Measurements from ENCODE around the gene PCBP3. TPM values are rescaled to one million over a fixed set of nuclear protein-coding genes. Genes with fewer than 3 reads are reported as not detected.

PCBP3 gene
- total RNA-seq, 2 donors from 2014 or later, result 0.77 to 17.2 TPM

DNA sequence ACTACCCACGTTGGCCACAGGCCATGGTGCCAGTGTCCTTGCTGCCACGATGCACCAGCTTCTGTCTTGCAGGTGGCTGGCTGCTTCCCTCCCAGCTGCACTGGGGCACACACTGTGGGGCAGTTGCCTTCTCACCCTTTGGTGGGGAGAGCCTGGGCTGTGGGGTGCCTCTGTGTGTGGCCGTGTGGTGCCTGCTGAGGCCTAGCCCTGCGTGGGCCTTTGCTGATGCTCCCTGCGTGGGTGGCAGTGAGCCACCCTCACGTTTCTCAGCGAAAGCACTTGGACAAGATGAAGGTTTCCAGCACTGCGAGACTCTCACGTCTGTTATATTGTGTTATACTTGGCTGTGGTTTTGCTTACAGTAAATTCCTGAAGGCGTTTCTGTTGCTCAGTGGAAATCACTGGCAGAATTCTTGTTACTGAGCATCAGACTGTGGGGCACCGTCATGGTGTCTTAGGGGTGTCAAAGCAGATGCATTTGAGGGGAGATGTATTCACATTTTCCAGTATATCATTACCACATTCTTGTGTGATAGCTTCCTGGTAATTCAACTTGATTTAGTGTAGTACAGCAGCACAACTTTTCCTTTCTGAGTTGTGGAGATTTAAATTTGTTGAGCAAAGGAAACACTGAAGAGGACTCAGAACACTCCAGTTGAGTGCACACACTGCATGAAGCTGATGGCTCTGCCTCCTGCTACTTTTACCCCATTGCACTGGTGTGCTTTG, 124.7 kb downstream of the PCBP3 start:
- DNase-seq (ENCODE audit: low spot score), result no peak
- Histone ChIP-seq H3K9me3 (no peaks in the 10 kb centered on the region), H3K27ac (no peak overlapping the region), H3K27me3 (replicated peaks; ENCODE audit: insufficient read depth) (peaks cover 3% of the 10 kb centered on the region), H3K36me3 (no peaks in the 10 kb centered on the region), H3K4me3 (no peak overlapping the region), H3K4me1 (replicated peaks) (no peaks in the 10 kb centered on the region)
- intact Hi-C loops (cut with DNase I), result no loop called here
- TF ChIP-seq, protein P1, sequence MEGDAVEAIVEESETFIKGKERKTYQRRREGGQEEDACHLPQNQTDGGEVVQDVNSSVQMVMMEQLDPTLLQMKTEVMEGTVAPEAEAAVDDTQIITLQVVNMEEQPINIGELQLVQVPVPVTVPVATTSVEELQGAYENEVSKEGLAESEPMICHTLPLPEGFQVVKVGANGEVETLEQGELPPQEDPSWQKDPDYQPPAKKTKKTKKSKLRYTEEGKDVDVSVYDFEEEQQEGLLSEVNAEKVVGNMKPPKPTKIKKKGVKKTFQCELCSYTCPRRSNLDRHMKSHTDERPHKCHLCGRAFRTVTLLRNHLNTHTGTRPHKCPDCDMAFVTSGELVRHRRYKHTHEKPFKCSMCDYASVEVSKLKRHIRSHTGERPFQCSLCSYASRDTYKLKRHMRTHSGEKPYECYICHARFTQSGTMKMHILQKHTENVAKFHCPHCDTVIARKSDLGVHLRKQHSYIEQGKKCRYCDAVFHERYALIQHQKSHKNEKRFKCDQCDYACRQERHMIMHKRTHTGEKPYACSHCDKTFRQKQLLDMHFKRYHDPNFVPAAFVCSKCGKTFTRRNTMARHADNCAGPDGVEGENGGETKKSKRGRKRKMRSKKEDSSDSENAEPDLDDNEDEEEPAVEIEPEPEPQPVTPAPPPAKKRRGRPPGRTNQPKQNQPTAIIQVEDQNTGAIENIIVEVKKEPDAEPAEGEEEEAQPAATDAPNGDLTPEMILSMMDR (IDR thresholded peaks at IDR 0.05), result no peak
- TF ChIP-seq POLR2A (IDR thresholded peaks at IDR 0.05) (no peak), POLR2AphosphoS5 (IDR thresholded peaks at IDR 0.05) (no peak)
- 18% methylated on average over 10 of the region's 11 CpGs for WGBS

DNA sequence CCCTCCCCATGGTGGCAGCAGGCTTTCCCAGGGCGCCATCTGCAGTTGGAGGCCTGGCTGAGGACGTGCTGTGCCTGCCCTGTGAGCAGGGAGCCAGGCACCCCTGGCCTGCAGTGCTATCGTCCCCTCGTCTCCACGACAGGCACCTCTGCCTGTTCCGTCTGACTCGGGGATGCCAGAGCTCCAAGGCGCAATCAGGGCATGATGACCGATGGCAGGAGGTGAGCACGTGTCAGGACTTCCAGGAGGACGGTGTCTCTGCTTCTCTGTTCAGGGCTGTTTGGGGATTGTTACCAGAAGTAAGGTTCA, 125.2 kb downstream of the PCBP3 start:
- H3K9me3 ChIP-seq, result no peaks in the 10 kb centered on the region
- no peak for TF ChIP-seq POLR2AphosphoS5 (IDR thresholded peaks at IDR 0.05)
- TF ChIP-seq, protein P1 (IDR thresholded peaks at IDR 0.05), result no peak
- TF ChIP-seq POLR2A (IDR thresholded peaks at IDR 0.05), result no peak
- no peaks in the 10 kb centered on the region for H3K4me1 ChIP-seq (replicated peaks)
- 86% methylated on average over 11 of the region's 11 CpGs for WGBS
- intact Hi-C loops (cut with DNase I), result no loop called here
- DNase-seq (ENCODE audit: low spot score), result no peak
- peaks cover 3% of the 10 kb centered on the region for H3K27me3 ChIP-seq (replicated peaks; ENCODE audit: insufficient read depth)
- no peak overlapping the region for H3K27ac ChIP-seq
- H3K4me3 ChIP-seq, result no peak overlapping the region
- H3K36me3 ChIP-seq, result no peaks in the 10 kb centered on the region

- Histone ChIP-seq H3K27me3 (replicated peaks; ENCODE audit: insufficient read depth) (peaks cover 3% of the 10 kb centered on the region), H3K9me3 (no peaks in the 10 kb centered on the region), H3K36me3 (no peaks in the 10 kb centered on the region), H3K27ac (no peak overlapping the region), H3K4me3 (no peak overlapping the region), H3K4me1 (replicated peaks) (no peaks in the 10 kb centered on the region)
- 94% methylated on average over 14 of the region's 14 CpGs for WGBS
- no peak for TF ChIP-seq POLR2A (IDR thresholded peaks at IDR 0.05)
- TF ChIP-seq, protein P1 (IDR thresholded peaks at IDR 0.05), result no peak
- no peak for TF ChIP-seq POLR2AphosphoS5 (IDR thresholded peaks at IDR 0.05)
- no peak for DNase-seq (ENCODE audit: low spot score)
- intact Hi-C loops (cut with DNase I), result no loop called here
Observed at GRCh38 chr21:45769294-45769693, 125.8 kb downstream of the PCBP3 start.

- H3K27me3 ChIP-seq (replicated peaks; ENCODE audit: insufficient read depth), result peaks cover 3% of the 10 kb centered on the region
- 91% methylated on average over 16 of the region's 16 CpGs for WGBS
Observed at GRCh38 chr21:45769896-45770295, 126.4 kb downstream of the PCBP3 start.

DNA sequence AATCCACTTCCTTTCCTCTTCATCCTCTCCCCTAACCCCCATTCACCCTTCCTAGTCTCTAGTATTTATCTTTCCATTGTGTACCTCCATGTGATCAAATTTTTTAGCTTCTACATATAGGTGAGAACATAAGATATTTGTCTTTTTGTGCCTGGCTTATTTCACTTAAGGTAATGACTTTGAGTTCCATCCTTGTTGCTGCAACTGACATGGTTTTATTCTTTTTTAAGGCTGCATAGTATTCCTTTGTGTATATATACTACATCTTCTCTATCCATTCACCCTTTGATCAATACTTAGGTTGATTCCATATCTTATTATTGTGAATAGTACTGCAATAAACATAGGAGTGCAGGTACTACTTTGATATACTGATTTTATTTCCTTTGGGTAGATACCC, 128.7 kb downstream of the PCBP3 start:
- no peak overlapping the region for H3K27ac ChIP-seq
- H3K27me3 ChIP-seq (replicated peaks; ENCODE audit: insufficient read depth), result no peaks in the 10 kb centered on the region
- TF ChIP-seq POLR2AphosphoS5 (IDR thresholded peaks at IDR 0.05), result no peak
- H3K9me3 ChIP-seq, result no peaks in the 10 kb centered on the region
- H3K4me1 ChIP-seq (replicated peaks), result no peaks in the 10 kb centered on the region
- H3K4me3 ChIP-seq, result no peak overlapping the region
- no peaks in the 10 kb centered on the region for H3K36me3 ChIP-seq
- intact Hi-C loops (cut with DNase I), result no loop called here
- no peak for DNase-seq (ENCODE audit: low spot score)

More at GRCh38 chr21:45769896-45770295, 126.4 kb downstream of the PCBP3 start:
- Histone ChIP-seq H3K27ac (no peak overlapping the region), H3K36me3 (no peaks in the 10 kb centered on the region), H3K4me1 (replicated peaks) (no peaks in the 10 kb centered on the region), H3K9me3 (no peaks in the 10 kb centered on the region), H3K4me3 (no peak overlapping the region)
- intact Hi-C loops (cut with DNase I), result no loop called here
- TF ChIP-seq POLR2AphosphoS5 (IDR thresholded peaks at IDR 0.05) (no peak), POLR2A (IDR thresholded peaks at IDR 0.05) (no peak)
- TF ChIP-seq, protein P1 (IDR thresholded peaks at IDR 0.05), result no peak
- no peak for DNase-seq (ENCODE audit: low spot score)
